Progenitor cell of endocrine pancreas (in vitro differentiated cells): ENCODE data around the gene TET3. TPM values are rescaled to one million over a fixed set of nuclear protein-coding genes. Genes with fewer than 3 reads are reported as not detected.

Source experiments
- DNase-seq: peaks from one replicate; pipeline ENCODE4 v3.0.0; 2021; ENCODE audit warnings: low spot score; ENCODE audit not compliant: unreplicated experiment
- H3K27ac Mint-ChIP-seq: 2 replicates; pipeline ENCODE4 v1.8.0; 2021; ENCODE audit warnings: mild to moderate bottlenecking, moderate library complexity, mixed read lengths
- H3K27me3 Mint-ChIP-seq: 2 replicates; pipeline ENCODE4 v1.8.0; 2021; ENCODE audit warnings: mixed read lengths
- H3K36me3 Mint-ChIP-seq: 2 replicates; pipeline ENCODE4 v1.8.0; 2022; ENCODE audit warnings: mixed read lengths; ENCODE audit not compliant: insufficient read depth
- H3K4me1 Mint-ChIP-seq: 2 replicates; pipeline ENCODE4 v1.8.0; 2021; ENCODE audit warnings: low read depth, mixed read lengths
- H3K4me3 Mint-ChIP-seq: 2 replicates; pipeline ENCODE4 v1.8.0; 2021; ENCODE audit warnings: low read depth, mild to moderate bottlenecking, moderate library complexity, mixed read lengths
- H3K9me3 Mint-ChIP-seq: 2 replicates; pipeline ENCODE4 v1.8.0; 2021; ENCODE audit warnings: low read depth, mixed read lengths
- CTCF ChIP-seq: fragments of 200-600 bp; sonication (generic); IDR thresholded peaks from one replicate; pipeline ENCODE4 v1.5.0; 2021; ENCODE audit warnings: antibody characterized with exemption, mild to moderate bottlenecking; ENCODE audit not compliant: unreplicated experiment
- total RNA-seq: library from RNA; stranded (reverse); gene quantifications from 2 replicates; pipeline ENCODE4 v1.2.1, GENCODE V29; 2021

Gene TET3
- total RNA-seq, 1 donor from 2014 or later: 40.7 TPM

GRCh38 chr2:73998451-73998850 lies 13.7 kb downstream of the TET3 start:
- H3K27ac Mint-ChIP-seq: no peak overlapping the region
- H3K9me3 Mint-ChIP-seq: no peaks in the 10 kb centered on the region
- peaks cover 40% of the 10 kb centered on the region for H3K4me1 Mint-ChIP-seq
- H3K4me3 Mint-ChIP-seq: no peak overlapping the region
- TF ChIP-seq CTCF: no peak
- no peaks in the 10 kb centered on the region for H3K27me3 Mint-ChIP-seq
- H3K36me3 Mint-ChIP-seq: peaks cover 1% of the 10 kb centered on the region
- no peak for DNase-seq

- Mint-ChIP-seq H3K27me3 (no peaks in the 10 kb centered on the region), H3K27ac (no peak overlapping the region), H3K36me3 (peaks cover 1% of the 10 kb centered on the region), H3K4me3 (no peak overlapping the region), H3K9me3 (no peaks in the 10 kb centered on the region), H3K4me1 (peaks cover 43% of the 10 kb centered on the region)
- TF ChIP-seq CTCF: no peak
- no peak for DNase-seq
These were observed 14.2 kb downstream of the TET3 start for GRCh38 chr2:73998933-73999332.

- Mint-ChIP-seq H3K4me3 (no peak overlapping the region), H3K27ac (no peak overlapping the region), H3K27me3 (no peaks in the 10 kb centered on the region), H3K36me3 (no peaks in the 10 kb centered on the region), H3K9me3 (no peaks in the 10 kb centered on the region), H3K4me1 (peaks cover 51% of the 10 kb centered on the region)
- no peak for TF ChIP-seq CTCF
- no peak for DNase-seq
These were observed 15.3 kb downstream of the TET3 start for GRCh38 chr2:73999881-74000597.

GRCh38 chr2:74000666-74001065 lies 16.0 kb downstream of the TET3 start:
- Mint-ChIP-seq H3K4me3 (no peak overlapping the region), H3K27ac (no peak overlapping the region), H3K27me3 (no peaks in the 10 kb centered on the region), H3K4me1 (peaks cover 54% of the 10 kb centered on the region), H3K9me3 (no peaks in the 10 kb centered on the region), H3K36me3 (peaks cover 2% of the 10 kb centered on the region)
- no peak for TF ChIP-seq CTCF
- DNase-seq: no peak

GRCh38 chr2:74001121-74001520 lies 16.4 kb downstream of the TET3 start:
- peak overlapping the region; percentile 52 for H3K27ac Mint-ChIP-seq
- peaks cover 4% of the 10 kb centered on the region for H3K36me3 Mint-ChIP-seq
- no peaks in the 10 kb centered on the region for H3K9me3 Mint-ChIP-seq
- H3K27me3 Mint-ChIP-seq: no peaks in the 10 kb centered on the region
- H3K4me1 Mint-ChIP-seq: peaks cover 56% of the 10 kb centered on the region
- H3K4me3 Mint-ChIP-seq: peak overlapping the region; percentile 29
- no peak for DNase-seq
- TF ChIP-seq CTCF: no peak
